C4-2B (cell line): ENCODE data around the gene STYK1.

Source experiments
- CTCF ChIP-seq: fragments of 450-650 bp; conservative IDR thresholded peaks from 2 replicates; pipeline ENCODE4 v1.5.1; 2017; ENCODE audit warnings: mild to moderate bottlenecking
- ZFX ChIP-seq: fragments of 450-650 bp; IDR thresholded peaks from 2 replicates; pipeline ENCODE4 v1.6.1; 2017

GRCh38 chr12:10584415-10584814 is 89.4 kb downstream of the STYK1 start:
- TF ChIP-seq CTCF (no peak), ZFX (no peak)
